ENCODE results near the gene LRIG1.

GRCh38 chr3:66435989-66436388, 64.8 kb downstream of the LRIG1 start:
- TF ChIP-seq POLR2AphosphoS5 (IDR thresholded peaks at IDR 0.05) (no peak), POLR2A (IDR thresholded peaks at IDR 0.05; ENCODE audit: low read depth) (no peak), CTCF (IDR thresholded peaks at IDR 0.05) (no peak), EP300 (IDR thresholded peaks at IDR 0.05) (no peak)
